ENCODE results near the gene CEMIP.

Gene CEMIP

DNA sequence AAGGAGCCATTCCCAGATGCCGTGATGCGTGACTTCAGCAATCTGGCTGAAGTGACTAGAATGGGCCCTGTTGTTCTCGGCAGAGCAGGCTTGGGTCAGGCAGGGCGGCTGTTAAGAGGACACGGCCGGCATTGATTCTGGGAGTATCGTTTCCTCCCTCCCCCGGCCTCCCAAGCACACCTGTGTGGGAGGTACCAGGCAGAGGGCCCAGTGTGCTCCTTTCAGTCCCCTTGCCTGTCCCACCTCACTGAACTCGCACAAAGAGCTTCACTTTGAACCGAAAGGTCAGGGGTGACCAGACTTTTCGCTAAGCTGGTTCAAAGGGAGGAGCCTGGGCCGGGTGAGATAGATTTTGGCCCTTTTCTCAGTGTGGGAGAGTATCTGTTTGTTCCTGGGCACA is 92.7 kb downstream of the CEMIP start:
- TF ChIP-seq CTCF (conservative IDR thresholded peaks at IDR 0.05; ENCODE audit: low read length) = no peak
- no peak for TF ChIP-seq EZH2phosphoT487 (IDR thresholded peaks at IDR 0.05; ENCODE audit: borderline replicate concordance)

GRCh38 chr15:80873366-80873952 is 94.3 kb downstream of the CEMIP start:
- Histone ChIP-seq H3K9ac (ENCODE audit: low read depth, low read length, poor library complexity, severe bottlenecking) (no peak overlapping the region), H3K79me2 (ENCODE audit: insufficient read depth, low read length) (no peaks in the 10 kb centered on the region), H3K4me1 (ENCODE audit: insufficient read depth, low read length, poor library complexity, severe bottlenecking) (no peaks in the 10 kb centered on the region), H3K27me3 (ENCODE audit: insufficient read depth, low read length, poor library complexity, severe bottlenecking) (no peaks in the 10 kb centered on the region), H3K36me3 (ENCODE audit: insufficient read depth, low read length) (no peaks in the 10 kb centered on the region), H3K4me2 (ENCODE audit: low read depth, low read length, poor library complexity, severe bottlenecking) (no peak overlapping the region), H3K4me3 (ENCODE audit: low read length, poor library complexity, severe bottlenecking) (no peak overlapping the region), H3K9me2 (replicated peaks; ENCODE audit: low read depth, low read length) (no peaks in the 10 kb centered on the region), H2AFZ (ENCODE audit: low read length) (no peak overlapping the region), H3K9me3 (ENCODE audit: insufficient read depth, low read depth, low read length) (no peaks in the 10 kb centered on the region), H3F3A (ENCODE audit: low read depth) (no peaks in the 10 kb centered on the region), H4K20me1 (ENCODE audit: insufficient read depth, low read length, poor library complexity, severe bottlenecking) (no peaks in the 10 kb centered on the region)
- TF ChIP-seq EZH2phosphoT487 (IDR thresholded peaks at IDR 0.05; ENCODE audit: borderline replicate concordance) = no peak
- no peak for TF ChIP-seq CTCF (conservative IDR thresholded peaks at IDR 0.05; ENCODE audit: low read length)

More for the DNA sequence above, 92.7 kb downstream of the CEMIP start:
- Histone ChIP-seq H3K27me3 (ENCODE audit: insufficient read depth, low read length, poor library complexity, severe bottlenecking) (no peaks in the 10 kb centered on the region), H3F3A (ENCODE audit: low read depth) (no peaks in the 10 kb centered on the region), H2AFZ (ENCODE audit: low read length) (no peak overlapping the region), H3K4me3 (ENCODE audit: low read length, poor library complexity, severe bottlenecking) (no peak overlapping the region), H3K9me3 (ENCODE audit: insufficient read depth, low read depth, low read length) (no peaks in the 10 kb centered on the region), H3K9ac (ENCODE audit: low read depth, low read length, poor library complexity, severe bottlenecking) (no peak overlapping the region), H3K79me2 (ENCODE audit: insufficient read depth, low read length) (no peaks in the 10 kb centered on the region), H3K9me2 (replicated peaks; ENCODE audit: low read depth, low read length) (no peaks in the 10 kb centered on the region), H4K20me1 (ENCODE audit: insufficient read depth, low read length, poor library complexity, severe bottlenecking) (no peaks in the 10 kb centered on the region), H3K4me1 (ENCODE audit: insufficient read depth, low read length, poor library complexity, severe bottlenecking) (no peaks in the 10 kb centered on the region), H3K36me3 (ENCODE audit: insufficient read depth, low read length) (no peaks in the 10 kb centered on the region), H3K4me2 (ENCODE audit: low read depth, low read length, poor library complexity, severe bottlenecking) (no peak overlapping the region)

DNA sequence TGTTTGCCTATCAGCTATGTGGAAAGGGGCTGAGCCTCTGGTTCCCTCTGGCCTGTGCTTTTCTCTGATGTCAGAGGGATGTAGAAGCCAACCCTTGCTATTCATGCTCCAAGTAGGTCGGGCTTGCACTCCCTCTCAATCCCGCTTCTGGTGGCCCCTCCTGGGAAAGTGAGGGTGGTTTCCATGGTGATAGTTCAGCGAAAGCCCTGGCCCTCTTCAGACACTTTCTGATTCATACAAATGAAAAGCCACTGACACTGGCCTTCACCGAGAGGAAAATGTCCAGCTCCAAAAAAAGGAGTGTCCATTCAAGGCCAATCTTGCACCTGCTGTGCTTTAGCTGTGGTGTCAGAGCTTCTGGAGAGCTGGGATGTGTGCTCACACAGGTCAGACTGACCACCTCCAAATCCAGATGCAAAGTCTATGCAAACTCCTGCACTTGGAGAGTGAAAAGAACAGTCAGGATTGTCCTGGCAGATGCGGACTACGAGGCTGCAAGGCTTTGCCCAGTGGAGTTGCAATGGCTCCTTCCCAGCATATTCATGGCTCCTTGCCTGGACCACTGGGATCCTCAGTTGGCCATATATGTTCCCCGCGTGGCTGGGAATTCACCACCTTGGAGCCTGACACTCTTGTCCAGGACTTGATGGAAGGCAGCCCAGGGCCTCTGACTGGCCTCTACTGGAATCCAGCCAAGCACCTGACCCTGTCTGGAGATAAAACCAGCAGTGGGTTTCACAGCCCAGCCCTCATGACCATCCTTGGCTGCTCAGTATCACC is 96.6 kb downstream of the CEMIP start:
- H3K36me3 ChIP-seq (ENCODE audit: insufficient read depth, low read length) = no peaks in the 10 kb centered on the region
- H2AFZ ChIP-seq (ENCODE audit: low read length) = no peak overlapping the region
- no peaks in the 10 kb centered on the region for H3K9me3 ChIP-seq (ENCODE audit: insufficient read depth, low read depth, low read length)
- no peak overlapping the region for H3K4me2 ChIP-seq (ENCODE audit: low read depth, low read length, poor library complexity, severe bottlenecking)
- no peaks in the 10 kb centered on the region for H4K20me1 ChIP-seq (ENCODE audit: insufficient read depth, low read length, poor library complexity, severe bottlenecking)
- H3K79me2 ChIP-seq (ENCODE audit: insufficient read depth, low read length) = no peaks in the 10 kb centered on the region
- H3K27me3 ChIP-seq (ENCODE audit: insufficient read depth, low read length, poor library complexity, severe bottlenecking) = no peaks in the 10 kb centered on the region
- TF ChIP-seq EZH2phosphoT487 (IDR thresholded peaks at IDR 0.05; ENCODE audit: borderline replicate concordance) = no peak
- TF ChIP-seq CTCF (conservative IDR thresholded peaks at IDR 0.05; ENCODE audit: low read length) = no peak
- no peaks in the 10 kb centered on the region for H3K9me2 ChIP-seq (replicated peaks; ENCODE audit: low read depth, low read length)
- H3K9ac ChIP-seq (ENCODE audit: low read depth, low read length, poor library complexity, severe bottlenecking) = no peak overlapping the region
- H3F3A ChIP-seq (ENCODE audit: low read depth) = no peaks in the 10 kb centered on the region
- no peaks in the 10 kb centered on the region for H3K4me1 ChIP-seq (ENCODE audit: insufficient read depth, low read length, poor library complexity, severe bottlenecking)
- no peak overlapping the region for H3K4me3 ChIP-seq (ENCODE audit: low read length, poor library complexity, severe bottlenecking)

Measured in Loucy (cell line).